Measurements from ENCODE around the gene PARD3B.

PARD3B gene

GRCh38 chr2:205133544-205133943, 588.3 kb downstream of the PARD3B start:
- DNase-seq (ENCODE audit: low read depth): no peak

DNA sequence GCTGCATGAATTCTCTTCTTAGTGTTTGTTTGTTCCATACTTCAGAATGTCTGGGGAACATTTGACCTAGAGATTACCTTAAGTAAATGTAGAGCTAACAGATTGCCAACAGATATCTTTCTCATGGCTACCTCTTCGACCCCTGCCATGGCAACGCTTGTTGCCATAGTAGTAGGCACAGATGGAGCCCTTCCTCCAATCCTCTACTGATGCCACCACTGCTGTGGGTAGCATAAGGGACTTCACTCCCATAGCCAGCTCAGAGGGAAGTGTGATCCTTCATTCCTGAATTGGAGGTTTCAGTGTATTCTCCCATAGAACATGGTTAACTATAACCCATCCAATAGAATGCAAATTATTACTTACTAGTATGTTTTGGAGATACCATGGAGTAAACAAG, 593.5 kb downstream of the PARD3B start:
- no peak for DNase-seq (ENCODE audit: low read depth)

GRCh38 chr2:205139822-205140463, 594.7 kb downstream of the PARD3B start:
- no peak for DNase-seq (ENCODE audit: low read depth)

DNA sequence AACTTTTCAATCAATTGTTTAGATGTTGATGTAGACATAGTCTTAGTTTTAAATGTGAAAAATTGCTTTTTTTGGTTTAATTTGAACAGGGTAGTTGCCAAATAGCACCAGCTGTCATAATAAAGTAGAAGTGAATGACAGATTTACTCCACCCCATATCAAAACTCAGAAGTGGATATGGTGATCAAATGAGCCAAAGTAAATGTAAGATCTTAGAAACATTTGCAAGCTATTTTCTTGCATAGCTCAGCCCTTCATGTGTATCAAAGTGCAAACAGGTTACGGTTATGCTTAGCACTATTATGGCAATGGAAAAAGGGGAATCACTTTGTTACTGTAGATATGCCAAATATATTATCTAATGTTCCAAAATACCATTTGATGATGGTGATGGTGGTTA, 596.1 kb downstream of the PARD3B start:
- no peak for DNase-seq (ENCODE audit: low read depth)

DNA sequence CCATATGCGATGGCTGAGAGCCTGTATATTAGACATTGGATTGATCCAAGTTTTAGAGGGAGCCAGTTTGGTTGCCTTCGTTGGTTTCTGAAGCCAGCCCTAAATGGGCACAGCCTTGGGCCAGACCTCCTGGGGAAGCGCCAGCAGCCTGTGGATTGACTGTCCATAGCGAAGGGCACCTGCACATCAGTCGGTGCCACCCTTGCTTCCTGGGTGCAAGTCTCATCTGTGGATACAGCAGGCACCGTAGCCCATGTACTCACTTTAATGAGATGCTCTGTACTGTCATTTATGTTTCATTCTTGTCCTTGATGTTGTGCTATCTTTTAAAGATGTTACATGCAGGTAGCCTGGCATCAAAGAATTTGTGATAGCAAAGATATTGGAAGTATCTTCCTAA, 600.6 kb downstream of the PARD3B start:
- no peak for DNase-seq (ENCODE audit: low read depth)

DNA sequence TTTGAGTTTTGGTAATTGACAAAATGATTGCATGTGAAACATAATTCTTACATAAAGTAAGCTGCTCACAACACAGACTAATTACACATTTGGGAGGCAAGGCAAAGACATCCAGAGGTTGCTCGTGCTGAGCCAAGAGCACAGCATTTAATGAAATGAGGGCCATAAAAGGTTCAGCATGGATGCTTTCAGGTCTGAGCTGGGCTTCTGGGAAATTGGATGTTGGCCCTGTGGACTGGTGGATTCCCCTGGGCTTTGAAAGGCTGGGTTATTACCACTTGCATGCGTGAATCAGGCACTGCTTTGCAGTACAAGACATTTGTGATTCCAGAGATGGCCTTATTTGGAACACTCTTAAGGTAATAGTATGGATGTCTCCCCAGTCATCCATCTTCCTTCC, 603.5 kb downstream of the PARD3B start:
- DNase-seq (ENCODE audit: low read depth): no peak

DNA sequence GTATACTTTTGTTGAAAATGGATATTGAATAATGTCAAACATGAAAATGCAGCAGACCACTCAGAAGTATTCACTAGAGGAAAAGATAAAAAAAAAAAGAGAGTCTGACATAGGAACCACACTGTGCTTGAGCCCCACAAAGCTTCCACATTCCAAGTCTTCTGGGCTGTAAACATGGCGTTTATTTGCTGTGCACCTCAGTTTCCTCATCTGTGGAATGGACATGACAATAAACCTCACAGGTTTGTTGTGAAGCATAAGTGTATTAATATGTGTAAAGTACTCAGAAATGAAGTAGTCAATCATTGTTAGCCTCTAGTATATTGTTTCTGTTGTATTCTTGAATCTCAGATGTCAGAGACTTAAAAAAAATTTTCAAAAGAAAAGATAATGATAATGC, 611.2 kb downstream of the PARD3B start:
- no peak for DNase-seq (ENCODE audit: low read depth)

DNA sequence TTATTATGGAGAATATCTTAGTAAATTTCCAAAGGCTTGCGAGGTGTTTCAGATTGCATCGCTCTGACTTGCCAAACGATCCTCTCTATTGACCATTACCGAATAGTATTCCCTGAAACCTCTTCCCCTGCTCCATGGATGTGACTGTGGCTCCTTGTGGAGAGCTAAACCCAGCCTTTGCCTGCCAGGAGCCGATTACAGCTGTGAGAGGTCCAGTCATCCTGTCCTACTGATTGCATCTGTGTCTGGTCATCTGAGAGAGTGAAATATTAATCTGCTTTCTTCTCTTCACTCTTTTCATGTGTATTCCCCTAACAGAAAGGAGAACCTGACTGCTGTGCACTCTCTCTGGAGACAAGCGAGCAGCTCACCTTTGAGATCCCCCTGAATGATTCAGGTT, 613.1 kb downstream of the PARD3B start:
- DNase-seq (ENCODE audit: low read depth): no peak

- no peak for DNase-seq (ENCODE audit: low read depth)
These were observed 616.0 kb downstream of the PARD3B start for GRCh38 chr2:205161156-205161839.

DNA sequence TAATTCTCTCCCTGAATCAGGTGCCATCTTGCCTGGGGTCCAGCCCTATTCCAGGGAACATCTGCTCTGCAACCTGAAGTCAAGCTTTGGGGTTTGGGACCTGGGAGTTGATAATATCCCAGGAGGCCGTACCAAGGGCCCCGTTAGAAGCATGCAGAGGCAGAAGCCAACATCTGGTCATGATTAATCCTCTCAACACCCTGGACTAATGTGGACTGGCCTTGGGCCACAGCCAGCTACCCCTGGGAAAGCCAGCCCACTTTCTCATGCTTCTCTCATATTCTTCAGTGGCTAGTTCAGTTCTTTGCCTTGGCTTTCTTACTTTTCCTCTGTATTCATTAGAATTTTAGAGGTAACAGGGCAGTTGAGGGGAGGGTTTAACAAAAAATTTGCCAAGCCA, 621.5 kb downstream of the PARD3B start:
- no peak for DNase-seq (ENCODE audit: low read depth)

GRCh38 chr2:205169012-205169411, 623.7 kb downstream of the PARD3B start:
- no peak for DNase-seq (ENCODE audit: low read depth)

DNA sequence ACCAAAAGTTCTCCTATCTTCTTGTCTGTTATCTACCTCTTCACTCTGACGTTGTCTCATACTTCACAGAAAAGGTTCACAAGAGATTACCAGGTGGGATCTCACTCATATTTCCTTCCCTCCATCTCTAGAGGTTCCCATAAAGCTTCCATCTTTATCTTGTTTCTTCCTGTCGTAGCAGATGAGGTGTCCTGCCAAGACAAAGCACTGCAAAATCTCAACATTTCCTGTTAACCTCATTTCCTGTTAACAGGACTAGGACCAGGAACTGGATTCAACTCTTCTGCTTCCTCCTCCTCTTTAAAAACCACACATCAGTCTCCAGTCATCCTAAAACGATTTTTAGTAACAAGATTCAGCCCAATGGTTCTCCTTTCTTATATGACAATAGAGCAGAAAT, 624.2 kb downstream of the PARD3B start:
- no peak for DNase-seq (ENCODE audit: low read depth)

DNA sequence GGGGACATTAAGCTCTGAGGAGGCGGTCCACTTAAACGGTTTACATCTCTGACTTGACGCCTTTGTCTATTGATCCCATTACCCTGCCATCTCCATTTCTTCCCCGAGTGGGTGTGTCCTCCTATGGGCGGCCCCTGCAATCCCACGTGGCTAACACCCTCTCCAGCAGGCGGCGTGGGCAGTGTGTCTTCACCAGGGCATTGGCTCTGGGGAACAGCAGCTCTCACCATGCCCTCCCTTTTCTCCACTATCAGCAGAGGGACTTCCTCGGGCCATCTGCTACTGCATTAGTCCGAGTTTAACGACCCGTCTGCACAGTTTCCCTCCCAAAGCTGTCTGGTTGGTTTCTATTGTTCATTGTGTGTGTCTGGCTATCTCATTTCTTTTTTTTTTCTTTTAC, 625.1 kb downstream of the PARD3B start:
- DNase-seq (ENCODE audit: low read depth): no peak

DNA sequence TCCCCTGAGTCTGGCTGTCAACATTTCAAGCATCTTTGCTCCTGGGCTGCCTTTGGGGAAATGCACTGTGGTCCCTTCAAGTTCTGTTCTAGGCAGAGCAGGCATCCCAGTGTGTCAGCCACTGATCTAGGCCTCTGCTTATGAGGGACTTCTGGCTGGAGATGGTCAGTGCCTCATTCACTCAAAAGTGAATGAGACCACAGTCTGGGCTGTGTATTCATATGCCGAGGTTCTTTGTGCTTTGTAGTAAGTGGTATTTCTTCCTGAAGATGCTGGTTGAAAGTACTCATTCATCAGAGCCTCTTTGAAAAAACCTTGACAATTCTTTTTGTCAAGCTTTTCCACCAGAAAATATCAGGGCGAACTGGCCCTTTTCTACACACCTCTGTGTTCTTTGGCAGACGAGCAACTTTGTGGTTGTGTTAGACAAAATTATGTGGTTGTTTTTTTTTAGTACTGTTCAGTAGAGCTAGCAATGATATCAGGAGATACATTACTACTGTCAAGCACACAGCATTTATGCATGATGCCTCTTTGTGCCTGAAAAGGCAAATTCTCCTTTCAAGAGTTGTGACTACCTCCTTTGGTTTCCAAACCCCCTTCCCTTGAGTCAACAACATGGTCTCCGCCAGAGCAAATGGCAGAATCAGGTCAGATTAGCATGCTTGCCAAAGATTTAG, 626.1 kb downstream of the PARD3B start:
- DNase-seq (ENCODE audit: low read depth): no peak

DNA sequence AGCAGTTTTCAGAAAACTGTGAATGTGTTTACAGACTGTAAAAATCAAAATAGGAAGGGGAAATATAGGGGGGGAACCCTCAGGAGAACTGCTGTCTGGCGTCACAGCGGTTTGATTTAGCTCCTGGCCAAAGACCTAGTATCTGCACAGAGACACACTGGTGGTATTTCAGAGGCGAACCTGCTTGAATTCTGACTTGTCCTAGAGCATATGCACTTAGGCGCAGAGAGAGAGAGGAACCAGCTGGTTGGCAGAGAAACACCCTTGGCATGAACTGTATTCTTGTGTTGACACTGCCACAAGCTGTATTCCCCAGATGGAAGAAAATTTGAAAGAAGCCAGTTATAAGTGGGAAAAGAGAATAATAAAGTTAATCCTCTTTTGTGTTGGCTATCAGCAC, 630.6 kb downstream of the PARD3B start:
- no peak for DNase-seq (ENCODE audit: low read depth)

GRCh38 chr2:205176546-205176945, 631.3 kb downstream of the PARD3B start:
- DNase-seq (ENCODE audit: low read depth): no peak

DNA sequence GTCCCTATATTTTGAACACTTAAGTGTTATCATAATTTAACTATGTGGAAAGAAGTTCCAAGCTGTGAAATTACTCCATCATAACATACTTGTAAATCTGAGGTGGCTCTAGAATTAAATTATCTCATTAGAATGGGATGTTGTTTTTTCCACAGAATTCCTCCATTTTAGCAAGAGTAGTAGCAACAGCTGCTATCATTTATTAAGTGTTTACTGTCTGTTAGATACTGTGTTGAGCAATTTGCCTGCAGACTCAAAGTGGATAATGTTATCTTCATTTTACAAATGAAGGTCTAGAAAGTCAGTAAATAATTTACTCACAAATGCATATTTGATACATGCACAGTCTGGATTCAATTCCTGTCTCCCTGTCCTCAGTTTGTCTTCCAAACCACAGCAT, 632.3 kb downstream of the PARD3B start:
- DNase-seq (ENCODE audit: low read depth): no peak

DNA sequence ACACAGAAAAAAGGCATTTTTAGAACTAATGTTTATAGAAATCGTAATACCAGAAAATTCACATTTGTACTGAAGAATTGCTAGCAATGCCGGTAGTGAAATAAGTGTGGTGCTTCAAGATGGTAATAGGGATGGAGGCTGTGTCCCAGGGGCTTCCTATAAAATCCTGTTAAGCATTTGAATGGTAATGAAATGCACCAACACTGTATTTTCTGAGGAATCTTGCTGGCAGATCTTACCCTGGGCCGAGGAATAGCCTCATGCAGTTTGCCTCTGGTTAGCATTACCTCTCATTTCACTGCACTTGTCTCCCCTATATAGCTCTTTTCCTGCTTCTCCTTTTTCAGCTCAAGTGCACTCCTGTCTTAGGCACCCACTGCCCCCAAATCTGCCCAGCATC, 635.5 kb downstream of the PARD3B start:
- no peak for DNase-seq (ENCODE audit: low read depth)

DNA sequence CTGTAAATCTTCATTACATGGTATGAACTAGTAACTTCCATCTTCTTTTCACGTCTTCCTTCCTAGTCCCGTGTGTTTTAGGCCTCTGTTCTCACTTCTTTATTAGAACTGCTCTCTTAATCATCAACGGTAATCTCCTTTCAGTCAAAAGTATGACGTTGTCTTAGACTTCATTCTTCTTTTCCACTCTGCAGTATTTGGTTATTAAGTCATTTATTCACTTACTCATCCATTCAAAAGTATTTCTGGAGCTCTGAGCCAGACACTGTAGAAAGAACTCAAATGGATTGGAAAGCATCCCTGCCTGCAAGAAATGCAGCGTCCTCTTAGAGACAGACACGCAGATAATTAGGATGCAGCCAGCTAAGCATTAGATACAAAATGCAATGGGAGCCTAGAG, 642.5 kb downstream of the PARD3B start:
- DNase-seq (ENCODE audit: low read depth): no peak

DNA sequence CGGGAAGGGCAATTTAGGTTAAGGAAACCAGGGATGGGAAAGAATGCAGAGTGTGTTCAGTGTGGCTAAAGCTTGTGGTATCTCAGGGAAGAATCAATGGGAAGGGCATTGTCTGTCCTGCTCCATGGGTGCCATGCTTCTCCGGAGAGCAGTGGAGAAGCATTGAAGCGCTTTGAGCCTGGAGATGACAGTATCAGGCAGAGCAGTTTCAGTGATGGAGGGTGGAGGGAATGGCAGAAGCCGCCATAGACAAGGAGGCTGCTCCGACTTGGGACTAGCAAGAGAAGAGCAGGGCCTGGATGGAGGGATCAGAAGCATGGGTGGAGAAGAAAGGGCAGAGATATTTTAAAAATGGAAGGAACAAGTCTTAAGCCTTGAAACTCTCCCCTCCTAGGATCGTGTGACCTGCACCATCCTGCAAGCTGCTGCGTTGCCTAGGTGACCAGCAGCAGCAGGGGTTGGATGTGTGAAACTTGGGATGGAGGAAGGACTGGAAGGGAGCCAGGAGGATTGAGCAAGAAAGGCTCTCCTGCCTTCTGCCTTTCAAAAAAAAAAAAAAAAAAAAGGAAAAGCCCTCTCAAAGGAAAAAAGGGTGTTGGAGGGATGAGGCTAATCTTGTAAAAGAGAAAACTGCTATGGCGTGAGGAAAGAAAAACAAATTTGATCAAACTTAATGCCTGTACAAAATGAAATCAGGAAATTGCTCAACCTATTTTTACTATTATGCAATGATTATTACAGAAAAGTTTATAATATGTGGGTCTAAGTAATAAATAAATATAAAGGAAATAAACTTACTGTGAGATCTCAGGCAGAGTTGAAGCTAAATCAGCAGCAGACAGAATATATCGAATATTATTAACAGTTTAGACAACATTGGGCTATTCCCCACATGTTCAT, 643.2 kb downstream of the PARD3B start:
- DNase-seq (ENCODE audit: low read depth): no peak

GRCh38 chr2:205189301-205189700, 644.0 kb downstream of the PARD3B start:
- no peak for DNase-seq (ENCODE audit: low read depth)

GRCh38 chr2:205190528-205190927, 645.3 kb downstream of the PARD3B start:
- no peak for DNase-seq (ENCODE audit: low read depth)
